GM23338 (cell line): Measurements from ENCODE around the gene TRIO.

Experiments used
- CREB1 ChIP-seq: fragments of 250-450 bp; sonication (Bioruptor Pico); IDR thresholded peaks from 2 replicates; pipeline ENCODE4 v1.5.0; 2020; ENCODE audit warnings: low read depth, mild to moderate bottlenecking, moderate library complexity
- EZH2 ChIP-seq: fragments of 200-600 bp; sonication (generic); IDR thresholded peaks from one replicate; pipeline ENCODE4 v1.8.0; 2017; ENCODE audit warnings: antibody characterized with exemption, mild to moderate bottlenecking, low read depth; ENCODE audit not compliant: unreplicated experiment
- EZH2phosphoT487 ChIP-seq: fragments of 200-600 bp; sonication (generic); IDR thresholded peaks from one replicate; pipeline ENCODE4 v1.8.1; 2018; ENCODE audit warnings: antibody characterized with exemption; ENCODE audit not compliant: unreplicated experiment
- JUNB ChIP-seq: IDR thresholded peaks from one replicate; pipeline ENCODE4 v1.6.1; 2016; ENCODE audit warnings: antibody characterized with exemption; ENCODE audit not compliant: unreplicated experiment
- POLR2AphosphoS5 ChIP-seq: IDR thresholded peaks from 2 replicates; pipeline ENCODE4 v1.6.1; 2016; ENCODE audit warnings: antibody characterized with exemption, low read depth
- REST ChIP-seq: IDR thresholded peaks from one replicate; pipeline ENCODE4 v1.6.1; 2018; ENCODE audit warnings: antibody characterized with exemption; ENCODE audit not compliant: unreplicated experiment
- ZNF114 ChIP-seq: fragments of 250-450 bp; sonication (Bioruptor Pico); IDR thresholded peaks from 2 replicates; pipeline ENCODE4 v1.5.0; 2020; ENCODE audit warnings: mild to moderate bottlenecking, moderate library complexity
- ZNF331 ChIP-seq: fragments of 250-450 bp; sonication (Bioruptor Pico); IDR thresholded peaks from 2 replicates; pipeline ENCODE4 v1.5.0; 2020; ENCODE audit warnings: low read depth, mild to moderate bottlenecking, moderate library complexity
- ZNF462 ChIP-seq: fragments of 250-450 bp; sonication (Bioruptor Pico); IDR thresholded peaks from 2 replicates; pipeline ENCODE4 v1.5.0; 2020; ENCODE audit warnings: mild to moderate bottlenecking, moderate library complexity
- TF ChIP-seq, protein P1 (sequence below), 2 experiments: fragments of 200-600 bp in 1 of 2; sonication (generic) in 1 of 2; conservative IDR thresholded peaks; 2 replicates each; pipeline versions ENCODE4 v1.5.1 to v1.6.1; 2016 to 2017; ENCODE audit warnings: antibody characterized with exemption in 2 of 2, low read depth in 2 of 2, mild to moderate bottlenecking in 2 of 2, moderate library complexity in 1 of 2
- TF ChIP-seq, protein P2 (sequence below): IDR thresholded peaks from 2 replicates; pipeline ENCODE4 v1.6.1; 2016; ENCODE audit warnings: antibody characterized with exemption

DNA sequence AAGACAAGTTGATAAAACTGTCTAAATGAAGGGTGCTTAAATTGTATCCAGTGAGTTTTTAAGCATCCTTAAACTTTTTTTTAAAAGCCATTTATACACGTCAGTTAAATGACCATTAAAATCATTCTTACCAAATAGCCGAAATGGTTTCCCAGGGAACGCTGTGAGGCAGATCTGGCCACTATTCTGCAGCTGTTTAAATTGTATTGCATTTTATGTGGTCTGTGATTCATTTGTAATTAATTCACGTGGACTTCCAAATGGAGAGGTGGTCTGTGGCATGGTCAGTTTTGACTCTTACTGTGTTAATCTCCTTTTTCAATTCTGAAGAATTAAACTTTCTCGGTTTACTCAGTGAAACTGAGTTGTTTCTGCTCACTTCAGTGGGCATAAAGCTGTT lies 324.7 kb downstream of the TRIO start:
- TF ChIP-seq, protein P1, sequence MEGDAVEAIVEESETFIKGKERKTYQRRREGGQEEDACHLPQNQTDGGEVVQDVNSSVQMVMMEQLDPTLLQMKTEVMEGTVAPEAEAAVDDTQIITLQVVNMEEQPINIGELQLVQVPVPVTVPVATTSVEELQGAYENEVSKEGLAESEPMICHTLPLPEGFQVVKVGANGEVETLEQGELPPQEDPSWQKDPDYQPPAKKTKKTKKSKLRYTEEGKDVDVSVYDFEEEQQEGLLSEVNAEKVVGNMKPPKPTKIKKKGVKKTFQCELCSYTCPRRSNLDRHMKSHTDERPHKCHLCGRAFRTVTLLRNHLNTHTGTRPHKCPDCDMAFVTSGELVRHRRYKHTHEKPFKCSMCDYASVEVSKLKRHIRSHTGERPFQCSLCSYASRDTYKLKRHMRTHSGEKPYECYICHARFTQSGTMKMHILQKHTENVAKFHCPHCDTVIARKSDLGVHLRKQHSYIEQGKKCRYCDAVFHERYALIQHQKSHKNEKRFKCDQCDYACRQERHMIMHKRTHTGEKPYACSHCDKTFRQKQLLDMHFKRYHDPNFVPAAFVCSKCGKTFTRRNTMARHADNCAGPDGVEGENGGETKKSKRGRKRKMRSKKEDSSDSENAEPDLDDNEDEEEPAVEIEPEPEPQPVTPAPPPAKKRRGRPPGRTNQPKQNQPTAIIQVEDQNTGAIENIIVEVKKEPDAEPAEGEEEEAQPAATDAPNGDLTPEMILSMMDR (conservative IDR thresholded peaks at IDR 0.05; ENCODE audit: low read depth in 2 of 2), result no peak
- TF ChIP-seq EZH2 (no peak), EZH2phosphoT487 (no peak), POLR2AphosphoS5 (no peak), REST (no peak), ZNF114 (CRISPR knock-in tag) (no peak), CREB1 (CRISPR knock-in tag) (no peak), JUNB (no peak), ZNF462 (CRISPR knock-in tag) (no peak), ZNF331 (CRISPR knock-in tag) (no peak)
- TF ChIP-seq, protein P2, sequence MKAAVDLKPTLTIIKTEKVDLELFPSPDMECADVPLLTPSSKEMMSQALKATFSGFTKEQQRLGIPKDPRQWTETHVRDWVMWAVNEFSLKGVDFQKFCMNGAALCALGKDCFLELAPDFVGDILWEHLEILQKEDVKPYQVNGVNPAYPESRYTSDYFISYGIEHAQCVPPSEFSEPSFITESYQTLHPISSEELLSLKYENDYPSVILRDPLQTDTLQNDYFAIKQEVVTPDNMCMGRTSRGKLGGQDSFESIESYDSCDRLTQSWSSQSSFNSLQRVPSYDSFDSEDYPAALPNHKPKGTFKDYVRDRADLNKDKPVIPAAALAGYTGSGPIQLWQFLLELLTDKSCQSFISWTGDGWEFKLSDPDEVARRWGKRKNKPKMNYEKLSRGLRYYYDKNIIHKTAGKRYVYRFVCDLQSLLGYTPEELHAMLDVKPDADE, result no peak
